HG03045 (cell line): ENCODE results near the gene STAT4.

ENCODE experiments used
- ATAC-seq: cut with Tn5 transposase; IDR thresholded peaks from one replicate; pipeline ENCODE4 v1.9.1; 2021; ENCODE audit warnings: mild to moderate bottlenecking, moderate library complexity; ENCODE audit not compliant: unreplicated experiment

STAT4 gene

DNA sequence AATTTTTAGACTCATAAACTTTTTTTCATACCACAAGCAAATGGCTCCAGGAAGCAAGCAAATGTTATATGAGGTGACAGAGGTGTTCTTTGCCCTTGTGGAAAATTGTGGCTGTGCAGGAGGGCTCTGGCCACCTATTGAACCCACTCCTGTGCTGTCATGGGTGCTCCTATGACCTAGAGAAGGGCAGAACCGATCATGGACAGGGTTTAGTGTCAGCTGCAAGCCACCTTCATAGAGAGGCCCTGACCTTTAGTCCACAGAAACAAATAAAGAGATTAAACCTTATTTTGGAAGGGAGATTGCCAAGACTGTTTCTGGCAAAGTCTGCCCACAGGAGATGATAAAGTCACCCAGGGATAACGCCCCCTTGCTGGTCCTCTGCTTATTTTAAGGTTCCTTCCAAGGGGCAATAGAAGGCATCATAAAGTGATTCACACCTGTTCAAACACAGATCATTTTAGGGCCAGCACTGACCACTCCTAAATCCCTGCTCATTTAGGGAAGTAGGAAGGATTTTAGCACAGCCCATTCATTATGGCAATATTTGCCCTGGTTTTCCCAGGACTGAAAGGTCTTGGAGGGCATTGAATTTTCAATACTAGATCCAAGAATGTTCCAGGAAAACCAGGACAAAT is 26.1 kb upstream of the STAT4 start:
- ATAC-seq = no peak

DNA sequence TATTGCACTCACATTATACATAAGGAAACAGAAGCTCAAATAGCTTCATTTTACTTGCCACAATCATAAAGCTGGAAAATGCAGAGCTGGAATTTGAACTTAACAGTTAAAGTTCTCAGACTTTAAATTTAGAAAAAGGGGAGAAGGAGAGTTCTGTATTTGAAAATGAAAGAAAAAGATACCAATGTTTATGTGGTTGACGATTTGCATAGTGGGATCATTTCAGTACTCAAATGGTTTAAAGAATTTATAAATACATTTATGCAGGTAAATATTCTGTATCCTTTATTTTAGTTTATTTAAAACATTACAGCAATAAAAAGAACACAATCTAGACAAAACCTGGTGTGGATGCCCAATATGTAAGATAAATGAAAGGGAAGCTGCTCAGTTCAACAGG is 25.5 kb upstream of the STAT4 start:
- ATAC-seq = no peak

GRCh38 chr2:191174442-191174841 is 23.6 kb upstream of the STAT4 start:
- ATAC-seq = no peak

GRCh38 chr2:191173206-191173605 is 22.4 kb upstream of the STAT4 start:
- ATAC-seq = no peak

- ATAC-seq = no peak
These were observed 21.0 kb upstream of the STAT4 start for GRCh38 chr2:191171708-191172355.

DNA sequence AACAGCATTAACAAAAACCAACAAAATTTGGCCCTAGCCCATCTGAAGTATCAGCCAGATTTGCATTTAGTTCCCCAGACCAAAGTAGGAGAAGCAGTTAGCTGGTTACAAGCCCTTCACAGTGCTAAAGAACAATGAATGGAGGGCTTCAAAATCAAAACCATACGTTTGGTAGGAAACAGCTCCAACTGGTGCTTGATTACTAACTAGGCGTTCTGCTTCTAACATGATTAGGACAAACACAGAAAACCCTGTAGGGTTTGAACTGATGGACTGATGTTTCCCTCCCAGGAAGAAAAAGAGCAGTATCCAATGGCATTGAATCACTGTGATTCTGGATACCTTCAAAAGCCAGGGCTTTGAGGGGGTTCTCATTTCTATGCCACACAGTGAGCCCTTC is 20.5 kb upstream of the STAT4 start:
- no peak for ATAC-seq

- ATAC-seq = no peak
These were observed 20.0 kb upstream of the STAT4 start for GRCh38 chr2:191170773-191171172.

DNA sequence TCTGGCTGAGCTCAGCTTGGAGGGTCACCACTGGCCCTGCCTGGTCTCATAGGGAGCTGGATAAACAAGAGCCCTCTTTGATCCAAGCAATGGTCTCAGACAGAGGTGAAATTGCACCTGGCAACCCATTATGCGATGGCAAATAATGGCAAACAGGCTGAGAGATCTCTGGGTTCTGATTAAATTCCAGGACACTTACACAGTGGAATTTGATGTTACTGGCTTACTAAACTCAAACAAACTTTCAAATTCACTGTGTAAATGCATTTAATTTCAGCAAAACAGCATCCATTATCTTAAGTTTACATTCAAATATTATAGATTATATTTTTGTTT is 19.5 kb upstream of the STAT4 start:
- no peak for ATAC-seq

DNA sequence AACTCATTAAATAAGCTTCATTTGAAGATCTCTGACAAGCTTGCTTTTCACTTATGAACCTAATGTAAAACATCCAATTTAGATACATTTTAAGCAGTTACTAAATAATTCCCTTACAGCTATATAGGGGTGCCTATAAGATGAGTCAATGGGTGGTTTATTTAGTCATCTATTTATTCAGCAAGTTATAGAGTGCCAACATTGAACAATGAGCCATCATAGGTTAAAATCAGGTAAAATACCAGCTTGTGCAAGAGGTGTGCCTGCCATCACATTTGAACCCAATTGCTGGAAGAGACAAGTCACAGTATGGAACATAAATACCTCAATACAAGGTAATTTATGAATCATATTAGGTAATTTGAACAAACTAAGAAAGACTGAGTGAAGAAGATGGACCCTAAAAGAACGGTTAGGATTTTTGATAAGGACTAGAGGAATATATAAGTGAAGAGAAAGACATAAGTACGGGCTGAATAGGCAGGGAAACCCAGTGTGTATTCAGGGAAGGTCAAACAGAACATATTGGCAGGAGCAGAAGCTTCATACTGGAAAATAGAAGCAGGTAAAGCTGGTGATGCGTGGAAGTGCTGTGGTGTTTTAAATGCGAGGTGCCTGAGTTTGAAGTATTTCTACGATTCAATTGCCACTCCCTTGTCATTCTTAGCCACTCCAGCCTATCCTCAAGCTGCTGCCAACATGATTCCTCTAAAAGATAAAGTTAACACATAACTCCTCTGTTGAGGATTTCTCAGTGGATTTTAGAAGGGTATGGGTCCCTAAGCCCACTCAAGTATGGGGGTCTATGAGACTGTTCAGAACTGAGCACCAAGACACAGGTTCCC is 18.9 kb upstream of the STAT4 start:
- ATAC-seq = no peak

DNA sequence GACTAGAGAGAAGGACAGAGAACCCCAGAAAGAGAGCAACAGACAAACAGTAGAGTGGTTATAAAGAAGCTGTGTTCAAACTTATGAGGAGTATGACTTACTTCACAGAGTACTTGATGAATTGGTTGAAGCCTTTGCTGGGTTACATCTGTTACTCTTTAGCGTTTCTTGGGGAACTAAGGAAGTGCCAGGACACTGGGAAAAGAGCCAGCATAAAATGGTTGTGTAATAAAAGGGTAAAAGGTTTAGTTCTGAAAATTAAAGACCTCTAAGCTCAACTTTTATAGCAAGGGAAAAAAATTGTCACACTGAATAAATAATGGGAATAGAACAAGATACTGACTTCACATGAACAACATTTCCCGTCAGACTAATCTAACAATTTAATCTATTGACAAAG is 17.0 kb upstream of the STAT4 start:
- no peak for ATAC-seq

DNA sequence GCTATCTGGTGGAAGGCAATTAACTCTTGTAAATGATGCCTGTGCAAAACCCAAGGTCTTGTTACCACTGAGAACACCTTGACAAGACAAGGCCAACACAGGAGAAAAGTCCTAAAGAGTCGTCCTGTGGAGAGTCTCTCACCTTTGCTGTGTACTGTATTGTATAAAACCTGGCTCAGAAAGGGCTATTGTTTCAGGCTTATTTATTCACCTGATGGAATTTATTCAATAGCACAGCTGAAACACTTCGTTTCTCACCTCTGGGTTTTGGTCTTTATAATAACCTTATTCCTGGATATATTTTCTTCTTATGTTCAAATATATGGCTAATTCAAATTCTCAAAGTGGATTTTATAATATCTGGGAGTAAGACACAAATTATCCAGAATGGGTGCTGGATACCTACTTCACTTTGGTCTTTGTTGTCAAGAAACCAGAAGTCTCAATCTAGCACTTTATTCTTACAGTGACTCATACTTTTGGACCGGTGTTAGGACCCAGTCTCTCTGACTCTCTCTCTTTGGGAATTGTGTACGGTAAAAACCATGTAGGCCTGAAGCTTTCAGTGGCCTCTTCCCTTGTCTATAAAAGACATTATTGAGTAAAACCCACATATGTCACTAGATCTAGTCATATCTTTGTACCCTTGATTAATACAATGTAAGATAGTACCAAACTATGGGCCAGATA is 16.1 kb upstream of the STAT4 start:
- ATAC-seq = no peak

DNA sequence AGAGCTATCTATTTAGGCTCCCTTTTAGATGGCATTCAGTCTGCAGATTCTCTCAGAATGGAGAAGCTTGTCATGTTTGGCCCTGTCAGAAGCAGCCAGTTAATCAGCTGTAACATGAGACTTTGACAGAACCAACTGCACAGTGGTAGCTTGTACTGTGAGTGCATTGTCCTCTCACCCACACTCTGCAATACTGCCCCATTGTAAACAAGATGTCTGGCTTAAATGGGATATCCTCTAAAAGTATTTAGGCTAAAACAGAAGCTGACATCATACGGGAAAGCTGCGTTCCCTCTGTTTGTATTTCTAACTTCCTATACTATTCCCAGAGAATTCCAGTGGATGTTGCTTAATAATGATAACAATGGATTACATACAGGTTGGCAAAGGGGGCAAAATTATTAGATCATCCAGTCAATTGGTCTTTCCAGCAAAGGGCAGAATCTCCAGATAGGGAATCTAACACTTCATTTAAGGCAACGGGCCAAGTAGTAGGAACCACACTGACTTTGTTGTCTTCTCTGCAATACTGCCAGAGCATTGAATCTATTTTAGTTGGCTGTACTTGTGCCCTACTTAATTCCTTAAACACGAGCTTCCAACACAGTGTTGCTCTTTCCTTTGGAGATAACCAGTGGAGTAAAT is 15.4 kb upstream of the STAT4 start:
- no peak for ATAC-seq

DNA sequence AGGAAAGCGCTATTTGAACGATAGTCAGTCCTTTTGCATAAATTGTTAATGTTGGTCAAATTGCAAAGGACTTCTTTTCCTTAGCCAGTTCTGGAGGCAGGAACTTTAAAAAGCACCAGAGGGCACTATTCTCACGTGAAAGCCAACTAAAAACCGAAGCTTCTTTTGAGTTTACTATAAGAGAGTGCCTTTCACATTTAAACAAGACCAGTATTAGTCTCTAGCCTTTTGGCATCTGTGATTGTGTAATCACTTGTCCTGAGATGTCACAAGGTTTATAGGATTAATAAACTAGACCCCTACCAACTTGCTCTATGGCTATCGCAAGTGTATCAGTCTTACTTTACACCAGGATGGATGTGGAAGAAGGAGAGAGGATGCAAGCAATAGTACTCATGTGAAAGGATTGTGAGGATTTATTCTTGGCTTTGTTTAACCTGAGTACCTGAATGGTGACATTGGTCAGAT is 14.4 kb upstream of the STAT4 start:
- peak; percentile 75 for ATAC-seq

DNA sequence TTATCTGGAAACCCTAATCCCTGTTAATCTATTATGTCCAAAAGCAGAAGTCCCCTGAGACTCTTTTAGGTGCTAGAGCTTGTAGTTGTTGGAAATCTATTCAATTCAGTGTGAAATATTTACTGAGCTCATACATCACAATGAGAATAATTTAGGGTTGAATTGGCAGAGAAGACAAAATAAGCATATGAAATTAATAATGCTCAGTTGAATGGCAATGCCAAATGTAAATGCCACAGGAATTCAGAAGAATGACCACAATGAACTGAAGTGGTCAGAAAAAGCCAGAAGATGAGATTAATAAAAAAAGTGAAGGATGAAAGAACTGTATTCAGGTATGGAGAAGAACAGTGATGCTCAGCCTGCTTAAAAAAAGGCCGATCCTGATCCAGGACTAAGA is 8.0 kb upstream of the STAT4 start:
- no peak for ATAC-seq

DNA sequence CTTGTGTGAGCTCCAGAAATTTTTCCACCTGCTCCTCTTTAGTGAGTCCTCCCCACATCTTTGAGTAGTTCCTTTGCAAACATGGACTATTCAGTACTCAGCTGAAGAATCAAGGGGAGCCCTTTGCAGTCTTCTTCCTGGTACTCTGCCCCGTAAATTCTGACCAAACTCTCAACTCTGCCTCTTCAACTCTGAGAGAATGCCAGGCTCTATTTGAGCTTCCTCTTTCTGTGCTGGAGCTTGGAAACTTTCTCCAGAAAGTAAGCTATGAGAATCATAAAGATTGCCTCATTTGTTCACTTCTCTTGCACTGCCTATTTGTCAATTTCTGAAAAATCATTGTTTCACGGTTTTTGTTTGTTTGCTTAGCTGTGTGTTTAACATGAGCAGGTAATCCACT is 7.4 kb upstream of the STAT4 start:
- no peak for ATAC-seq

- no peak for ATAC-seq
These were observed 4.8 kb upstream of the STAT4 start for GRCh38 chr2:191155608-191156071.

DNA sequence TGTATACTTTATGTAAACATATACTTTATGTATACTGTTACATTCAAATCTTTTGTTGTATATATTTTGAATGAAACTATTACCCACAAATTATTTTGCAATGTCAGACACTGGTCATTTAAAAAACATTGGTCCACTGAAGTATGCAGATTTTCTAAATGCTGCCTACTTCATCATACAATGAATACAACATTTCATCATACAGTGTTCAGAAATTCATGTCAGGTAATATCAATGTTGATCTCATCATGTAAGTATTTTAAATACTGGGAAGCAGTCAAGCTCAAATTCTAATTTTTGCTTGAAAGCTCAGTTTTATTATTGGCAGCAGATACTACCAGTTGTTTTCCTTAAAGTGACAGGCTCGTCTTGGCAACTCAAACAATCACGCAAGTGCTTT is 2.9 kb upstream of the STAT4 start:
- no peak for ATAC-seq

GRCh38 chr2:191152482-191153240 is 1.9 kb upstream of the STAT4 start:
- ATAC-seq = no peak

GRCh38 chr2:191151331-191151730 is 537 bp upstream of the STAT4 start:
- ATAC-seq = peak; percentile 4

DNA sequence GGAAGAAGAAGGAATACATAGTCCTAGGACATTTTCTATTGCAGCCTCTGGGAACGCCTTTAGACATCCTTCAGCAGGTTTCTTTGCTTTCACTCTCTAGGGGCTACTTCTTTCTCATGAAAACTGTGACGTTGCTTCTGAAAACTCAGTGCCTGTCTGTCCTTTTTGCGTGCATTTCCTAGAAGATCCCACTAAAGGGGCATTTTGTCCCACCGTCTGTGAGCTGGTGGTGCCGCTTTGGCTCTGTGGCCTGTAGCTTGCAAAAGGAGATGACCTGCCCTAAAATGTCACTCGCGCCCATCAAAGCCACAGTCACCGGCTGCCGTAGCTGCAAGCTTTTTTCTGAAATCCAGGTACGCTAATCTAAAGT is 579 bp downstream of the STAT4 start:
- ATAC-seq = peak; percentile 34
